GM13977 (cell line): ENCODE measurements around the gene PRND.

Experiments used
- DNase-seq: peaks from one replicate; pipeline ENCODE4 v3.0.0; 2012; ENCODE audit warnings: low spot score
- in situ Hi-C: fragments of 300-500 bp; cut with MboI; formaldehyde crosslinking; loops from one replicate; pipeline ENCODE4 v1.12.0; 2022; ENCODE audit warnings: low sequenced_read_pairs, low pct_unique_long_range_greater_than_20kb, mixed read lengths, inconsistent platforms; ENCODE audit not compliant: unreplicated experiment
- TF ChIP-seq, protein P1 (sequence below): IDR thresholded peaks from 2 replicates; pipeline ENCODE4 v1.5.1; 2012; ENCODE audit warnings: mild to moderate bottlenecking, control low read depth; ENCODE audit not compliant: insufficient read depth; ENCODE audit errors: extremely low read depth, missing control alignments

PRND gene

DNA sequence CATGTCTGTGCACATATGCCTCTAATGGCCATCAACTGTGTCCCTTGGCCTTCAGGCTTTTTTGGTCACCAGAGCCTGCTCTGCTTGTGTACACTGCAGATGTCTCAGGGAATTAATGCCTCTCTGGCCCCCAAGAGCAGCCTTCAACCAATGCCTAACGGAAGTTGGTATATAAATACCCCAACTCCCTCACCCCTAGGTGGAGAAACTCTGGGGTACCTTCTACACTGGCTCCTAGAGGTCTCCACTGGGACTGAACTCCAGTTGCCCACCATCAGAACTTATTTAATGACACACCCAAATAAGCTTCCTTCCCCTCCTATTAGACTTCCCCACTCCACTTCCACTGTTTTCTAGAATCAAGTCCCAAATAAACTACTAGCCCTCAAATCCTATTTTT is 43.1 kb downstream of the PRND start:
- no peak for DNase-seq
- TF ChIP-seq, protein P1, sequence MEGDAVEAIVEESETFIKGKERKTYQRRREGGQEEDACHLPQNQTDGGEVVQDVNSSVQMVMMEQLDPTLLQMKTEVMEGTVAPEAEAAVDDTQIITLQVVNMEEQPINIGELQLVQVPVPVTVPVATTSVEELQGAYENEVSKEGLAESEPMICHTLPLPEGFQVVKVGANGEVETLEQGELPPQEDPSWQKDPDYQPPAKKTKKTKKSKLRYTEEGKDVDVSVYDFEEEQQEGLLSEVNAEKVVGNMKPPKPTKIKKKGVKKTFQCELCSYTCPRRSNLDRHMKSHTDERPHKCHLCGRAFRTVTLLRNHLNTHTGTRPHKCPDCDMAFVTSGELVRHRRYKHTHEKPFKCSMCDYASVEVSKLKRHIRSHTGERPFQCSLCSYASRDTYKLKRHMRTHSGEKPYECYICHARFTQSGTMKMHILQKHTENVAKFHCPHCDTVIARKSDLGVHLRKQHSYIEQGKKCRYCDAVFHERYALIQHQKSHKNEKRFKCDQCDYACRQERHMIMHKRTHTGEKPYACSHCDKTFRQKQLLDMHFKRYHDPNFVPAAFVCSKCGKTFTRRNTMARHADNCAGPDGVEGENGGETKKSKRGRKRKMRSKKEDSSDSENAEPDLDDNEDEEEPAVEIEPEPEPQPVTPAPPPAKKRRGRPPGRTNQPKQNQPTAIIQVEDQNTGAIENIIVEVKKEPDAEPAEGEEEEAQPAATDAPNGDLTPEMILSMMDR: no peak
- in situ Hi-C loops: no loop called here

DNA sequence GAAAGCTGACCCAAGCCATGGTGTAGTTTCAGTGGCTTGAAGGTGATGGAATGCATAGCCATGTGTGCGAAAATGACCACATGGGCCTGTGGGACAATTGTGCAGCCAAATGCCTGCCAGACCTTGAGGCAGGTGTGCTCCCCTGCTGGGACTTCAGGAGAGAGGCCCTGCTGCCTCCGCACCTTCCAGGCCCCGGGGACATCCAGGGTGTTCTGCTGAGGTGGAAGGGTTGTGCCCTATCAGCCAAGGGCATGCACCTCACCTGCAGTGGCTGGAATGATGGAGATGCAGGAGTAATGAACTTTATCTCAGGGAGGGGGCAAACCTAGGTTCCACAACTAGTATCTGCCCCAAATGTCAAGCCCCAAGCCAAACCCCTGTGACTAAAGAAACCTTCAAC is 44.0 kb downstream of the PRND start:
- DNase-seq: no peak
- in situ Hi-C loops: no loop called here
- TF ChIP-seq, protein P1: no peak

DNA sequence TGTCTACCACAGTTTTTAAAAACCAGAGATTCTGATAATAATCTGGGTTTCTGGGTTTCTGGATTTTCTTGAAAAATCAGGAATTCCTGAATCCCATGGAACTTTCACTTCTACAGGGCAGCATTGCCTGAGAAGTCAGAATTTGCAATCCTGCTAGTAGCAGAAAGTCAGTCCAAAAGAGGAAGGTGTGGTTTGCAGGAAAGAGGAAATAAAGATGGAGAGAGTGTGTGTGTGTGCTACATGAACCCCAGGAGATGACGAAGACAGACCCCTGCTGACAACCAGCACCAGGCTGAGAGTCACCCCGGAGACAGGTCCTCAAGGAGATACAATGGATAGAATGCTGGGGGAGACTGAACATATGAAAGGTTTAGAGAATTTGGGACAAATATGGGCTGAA is 44.9 kb downstream of the PRND start:
- TF ChIP-seq, protein P1: no peak
- no peak for DNase-seq

GRCh38 chr20:4767084-4767483 is 45.4 kb downstream of the PRND start:
- TF ChIP-seq, protein P1: no peak
- no peak for DNase-seq
- in situ Hi-C loops: no loop called here

More for the DNA sequence above, 44.9 kb downstream of the PRND start:
- in situ Hi-C loops: no loop called here

DNA sequence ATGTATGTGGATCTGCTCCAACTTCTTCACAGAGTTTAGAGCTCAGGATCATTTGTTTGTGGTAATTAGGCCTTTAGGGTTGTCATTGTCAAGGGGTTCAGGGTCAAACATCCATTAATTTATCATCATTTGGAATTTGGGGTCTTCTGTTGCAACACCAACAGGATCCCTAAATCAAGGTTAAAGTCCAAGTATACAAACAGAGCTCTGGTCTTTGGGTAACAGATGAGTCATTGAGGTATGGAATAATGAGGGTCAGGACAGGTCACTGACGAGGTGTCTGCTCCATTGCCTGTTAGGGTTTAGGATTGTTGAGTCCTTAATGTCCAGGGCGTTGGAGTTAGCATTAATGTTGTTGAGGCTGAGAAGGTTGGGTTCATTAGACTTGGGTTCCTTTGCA is 47.6 kb downstream of the PRND start:
- no peak for DNase-seq
- TF ChIP-seq, protein P1: no peak
- in situ Hi-C loops: no loop called here

DNA sequence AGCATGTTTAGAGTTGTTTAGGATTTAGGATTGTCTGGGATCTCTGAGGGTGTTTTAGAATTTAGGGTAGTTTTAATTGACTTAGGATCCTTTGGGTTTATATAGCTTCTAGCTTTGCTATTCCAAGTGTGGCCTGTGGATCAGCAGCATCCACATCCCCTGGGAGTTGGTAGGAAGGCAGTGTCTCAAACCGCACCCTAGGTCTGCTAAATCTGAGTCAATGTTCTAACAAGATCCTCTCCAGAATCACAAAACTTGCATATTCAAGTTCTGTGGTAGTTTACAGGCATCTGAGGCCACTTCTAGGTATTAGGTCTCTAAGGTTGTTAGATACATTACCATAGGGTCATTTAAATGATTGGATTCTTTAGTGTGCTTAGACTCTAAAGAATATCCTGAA is 48.3 kb downstream of the PRND start:
- no peak for DNase-seq
- TF ChIP-seq, protein P1: no peak
- in situ Hi-C loops: no loop called here

GRCh38 chr20:4771004-4771403 is 49.3 kb downstream of the PRND start:
- DNase-seq: no peak
- TF ChIP-seq, protein P1: no peak
- in situ Hi-C loops: no loop called here
